GM18873 (cell line): ENCODE data around the gene RBL1.

Source experiments
- ATAC-seq: cut with Tn5 transposase; IDR thresholded peaks from one replicate; pipeline ENCODE4 v1.9.1; 2021; ENCODE audit warnings: mild to moderate bottlenecking, moderate library complexity, moderate number of reproducible peaks; ENCODE audit not compliant: unreplicated experiment, low FRiP score

The RBL1 gene

DNA sequence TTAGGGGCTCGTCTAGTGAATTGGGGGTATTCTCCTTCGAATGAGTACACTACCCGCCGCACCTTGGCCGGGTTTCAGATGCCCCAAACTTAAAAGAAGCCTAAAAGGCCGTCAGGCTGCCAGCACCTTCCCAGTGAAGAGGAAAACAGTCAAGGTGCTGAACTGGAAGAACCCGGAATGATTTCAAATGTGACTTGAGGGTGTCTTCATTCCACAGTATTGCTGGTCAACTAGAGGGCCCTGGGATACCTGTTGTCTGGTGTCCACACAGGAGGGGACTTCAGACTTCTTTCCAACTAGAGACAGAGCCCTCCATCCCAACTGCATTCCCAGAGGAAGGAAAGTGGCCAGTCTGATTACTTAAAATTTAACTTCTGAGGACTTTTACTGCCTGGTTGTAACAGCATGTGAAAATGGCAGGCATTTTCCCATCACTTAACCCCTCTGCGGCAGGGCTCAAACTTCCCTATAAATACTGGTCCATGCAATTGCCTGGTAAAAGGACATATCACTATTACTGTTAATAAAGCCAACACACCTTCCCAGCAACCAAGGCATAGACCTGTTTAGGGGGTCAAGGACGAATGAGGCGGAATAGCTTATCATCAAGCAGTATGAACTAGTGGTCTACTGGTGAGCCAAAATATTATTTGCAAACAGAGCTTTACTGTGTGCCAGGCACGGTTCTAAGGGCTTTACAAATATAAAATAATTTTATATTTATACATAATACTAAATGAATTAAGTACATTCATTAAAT, 143.6 kb downstream of the RBL1 start:
- ATAC-seq, result peak; percentile 9

DNA sequence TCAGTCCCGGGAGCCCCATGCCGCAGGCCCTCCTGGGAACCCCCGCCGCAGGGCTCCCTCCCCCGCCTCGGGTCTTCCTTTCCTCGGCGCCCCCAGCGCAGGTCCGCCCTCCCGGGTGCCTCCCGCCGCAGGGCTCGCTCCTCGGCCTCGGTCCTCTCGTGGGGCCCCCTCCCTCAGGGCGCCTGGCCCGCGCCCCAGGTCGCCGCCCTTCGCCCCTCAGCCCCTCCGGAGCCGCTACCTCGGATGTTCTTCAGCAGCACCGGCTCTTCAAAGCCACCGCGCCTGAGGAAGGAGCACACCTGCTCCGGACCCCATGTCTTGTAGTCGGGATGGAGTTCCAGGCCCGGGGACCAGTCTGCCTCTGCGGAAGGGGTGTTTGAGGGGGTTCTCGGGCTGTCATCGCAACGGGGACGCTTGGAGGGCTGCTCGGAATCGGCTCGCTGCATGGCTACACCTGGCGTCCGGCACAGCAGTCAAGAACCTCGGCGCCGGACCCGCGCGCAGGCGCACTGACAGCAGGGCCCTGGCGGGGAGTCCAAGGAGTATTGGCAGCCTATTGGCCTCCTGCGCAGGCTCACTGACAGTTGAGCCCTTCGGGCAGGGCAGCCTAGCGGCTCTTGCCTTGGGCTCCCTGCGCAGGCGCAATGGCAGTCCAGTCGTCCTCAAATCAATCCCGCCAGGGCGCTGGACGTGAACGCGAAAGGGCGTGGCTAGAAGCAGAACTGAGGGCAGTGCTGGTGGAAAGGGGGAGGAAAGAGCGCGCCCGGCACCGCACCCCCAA, 144.4 kb downstream of the RBL1 start, which contains the start of gene SAMHD1:
SAMHD1 (minus strand) TSS at position 511 of the 781 bp plus-strand sequence; CDS start at position 446, 65 bp downstream.
- ATAC-seq, result peak; percentile 89

DNA sequence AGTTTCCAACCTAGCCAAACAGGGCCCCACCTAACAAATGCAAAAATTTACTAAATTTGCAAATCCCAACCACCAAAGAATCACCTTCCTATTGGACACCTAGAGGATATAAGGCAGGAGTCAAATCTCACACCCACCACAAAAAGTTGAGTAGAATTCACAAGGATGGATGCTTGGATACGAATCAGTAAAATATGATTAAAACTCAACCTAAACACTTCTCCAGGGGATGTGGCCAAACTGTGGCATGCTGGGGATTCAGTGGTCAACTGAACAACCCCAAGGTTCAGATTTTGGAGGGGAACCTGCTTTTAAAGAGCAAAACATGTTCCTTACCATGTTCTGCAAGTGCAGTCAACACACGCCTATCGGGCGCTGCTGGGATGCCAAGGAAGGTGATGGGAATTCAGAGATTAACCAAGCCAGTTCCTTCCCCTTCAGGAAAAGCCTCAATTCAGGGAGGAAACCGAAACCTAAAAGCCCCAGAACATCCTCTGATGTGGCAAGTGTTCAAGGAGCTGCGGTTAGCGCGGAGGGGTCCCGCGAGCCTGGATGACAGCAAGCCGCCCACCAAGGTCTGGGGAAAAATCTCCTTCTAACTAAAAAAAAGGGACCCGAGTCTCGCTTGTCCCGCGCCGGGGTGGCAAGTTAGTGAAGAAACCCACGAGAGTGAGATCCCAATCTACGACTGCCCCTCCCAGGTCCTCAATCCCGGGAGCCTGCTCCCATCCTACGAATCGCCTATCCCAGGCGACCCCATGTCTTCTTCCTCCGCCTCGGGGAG, 145.2 kb downstream of the RBL1 start:
- ATAC-seq, result no peak
